Coronary artery (tissue), 2 donors: Measurements from ENCODE around the gene MC3R.

ENCODE experiments used
- DNase-seq: peaks from one replicate; pipeline ENCODE4 v3.0.0-alpha.2; 2017; ENCODE audit warnings: low spot score
- H3K27ac ChIP-seq, 2 donors: fragments of 200-600 bp; sonication (generic); one replicate each; pipeline ENCODE4 v1.5.1; 2016 to 2019
- H3K4me3 ChIP-seq: fragments of 200-600 bp; sonication (generic); 2 replicates; pipeline ENCODE4 v1.5.1; 2016; ENCODE audit warnings: mild to moderate bottlenecking, moderate library complexity
- TF ChIP-seq, protein P1 (sequence below): fragments of 200-600 bp; sonication (generic); IDR thresholded peaks from one replicate; pipeline ENCODE4 v1.5.1; 2019; ENCODE audit warnings: antibody characterized with exemption

Gene MC3R

DNA sequence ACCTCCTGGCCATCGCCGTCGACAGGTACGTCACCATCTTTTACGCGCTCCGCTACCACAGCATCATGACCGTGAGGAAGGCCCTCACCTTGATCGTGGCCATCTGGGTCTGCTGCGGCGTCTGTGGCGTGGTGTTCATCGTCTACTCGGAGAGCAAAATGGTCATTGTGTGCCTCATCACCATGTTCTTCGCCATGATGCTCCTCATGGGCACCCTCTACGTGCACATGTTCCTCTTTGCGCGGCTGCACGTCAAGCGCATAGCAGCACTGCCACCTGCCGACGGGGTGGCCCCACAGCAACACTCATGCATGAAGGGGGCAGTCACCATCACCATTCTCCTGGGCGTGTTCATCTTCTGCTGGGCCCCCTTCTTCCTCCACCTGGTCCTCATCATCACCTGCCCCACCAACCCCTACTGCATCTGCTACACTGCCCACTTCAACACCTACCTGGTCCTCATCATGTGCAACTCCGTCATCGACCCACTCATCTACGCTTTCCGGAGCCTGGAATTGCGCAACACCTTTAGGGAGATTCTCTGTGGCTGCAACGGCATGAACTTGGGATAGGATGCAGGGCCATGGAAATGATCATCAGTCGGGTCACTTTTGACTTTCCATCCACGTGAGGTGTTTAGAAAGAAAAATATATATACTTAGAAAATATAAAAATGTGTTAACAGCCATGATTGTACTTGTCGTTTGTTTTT, 868 bp downstream of the MC3R start:
- no peak overlapping the region for H3K27ac ChIP-seq
- H3K4me3 ChIP-seq: no peak overlapping the region
- DNase-seq: no peak
- TF ChIP-seq, protein P1, sequence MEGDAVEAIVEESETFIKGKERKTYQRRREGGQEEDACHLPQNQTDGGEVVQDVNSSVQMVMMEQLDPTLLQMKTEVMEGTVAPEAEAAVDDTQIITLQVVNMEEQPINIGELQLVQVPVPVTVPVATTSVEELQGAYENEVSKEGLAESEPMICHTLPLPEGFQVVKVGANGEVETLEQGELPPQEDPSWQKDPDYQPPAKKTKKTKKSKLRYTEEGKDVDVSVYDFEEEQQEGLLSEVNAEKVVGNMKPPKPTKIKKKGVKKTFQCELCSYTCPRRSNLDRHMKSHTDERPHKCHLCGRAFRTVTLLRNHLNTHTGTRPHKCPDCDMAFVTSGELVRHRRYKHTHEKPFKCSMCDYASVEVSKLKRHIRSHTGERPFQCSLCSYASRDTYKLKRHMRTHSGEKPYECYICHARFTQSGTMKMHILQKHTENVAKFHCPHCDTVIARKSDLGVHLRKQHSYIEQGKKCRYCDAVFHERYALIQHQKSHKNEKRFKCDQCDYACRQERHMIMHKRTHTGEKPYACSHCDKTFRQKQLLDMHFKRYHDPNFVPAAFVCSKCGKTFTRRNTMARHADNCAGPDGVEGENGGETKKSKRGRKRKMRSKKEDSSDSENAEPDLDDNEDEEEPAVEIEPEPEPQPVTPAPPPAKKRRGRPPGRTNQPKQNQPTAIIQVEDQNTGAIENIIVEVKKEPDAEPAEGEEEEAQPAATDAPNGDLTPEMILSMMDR: no peak

- TF ChIP-seq, protein P1: no peak
- Histone ChIP-seq H3K27ac (no peak overlapping the region), H3K4me3 (no peak overlapping the region)
- DNase-seq: no peak
These were observed 1.4 kb downstream of the MC3R start for GRCh38 chr20:56249956-56250355.

- DNase-seq: no peak
- Histone ChIP-seq H3K4me3 (no peak overlapping the region), H3K27ac (no peak overlapping the region)
- TF ChIP-seq, protein P1: no peak
These were observed 9.1 kb downstream of the MC3R start for GRCh38 chr20:56257604-56258003.

- H3K27ac ChIP-seq: no peak overlapping the region
- no peak for DNase-seq
- H3K4me3 ChIP-seq: no peak overlapping the region
- TF ChIP-seq, protein P1: no peak
These were observed 11.4 kb downstream of the MC3R start for GRCh38 chr20:56259948-56260347.

GRCh38 chr20:56268536-56268935, 20.0 kb downstream of the MC3R start:
- TF ChIP-seq, protein P1: no peak
- Histone ChIP-seq H3K27ac (no peak overlapping the region), H3K4me3 (no peak overlapping the region)
- no peak for DNase-seq

GRCh38 chr20:56271974-56272373, 23.4 kb downstream of the MC3R start:
- TF ChIP-seq, protein P1: no peak
- no peak for DNase-seq
- Histone ChIP-seq H3K27ac (no peak overlapping the region), H3K4me3 (no peak overlapping the region)

- TF ChIP-seq, protein P1: no peak
- no peak for DNase-seq
- Histone ChIP-seq H3K4me3 (no peak overlapping the region), H3K27ac (no peak overlapping the region)
These were observed 25.0 kb downstream of the MC3R start for GRCh38 chr20:56273491-56273890.
